Measurements from ENCODE around the gene ABCE1.

GRCh38 chr4:145131848-145132247 lies 33.7 kb downstream of the ABCE1 start:
- TF ChIP-seq CTCF (optimal IDR thresholded peaks at IDR 0.05 in 1 of 3, IDR thresholded peaks at IDR 0.05 in 1 of 3, conservative IDR thresholded peaks at IDR 0.05 in 1 of 3; ENCODE audit: extremely low read depth in 1 of 3, insufficient read depth in 2 of 3, low read length in 3 of 3): no peak
- TF ChIP-seq EZH2 (IDR thresholded peaks at IDR 0.05; ENCODE audit: low read length): no peak
